Spleen (tissue), 7 donors: Measurements from ENCODE around the gene S100A4.

Experiments
- CTCF ChIP-seq, 11 experiments: fragments of 200-600 bp in 7 of 11; fragments of 450-650 bp in 4 of 11; sonication (generic) in 4 of 11; IDR thresholded peaks in 8 of 11; conservative IDR thresholded peaks in 3 of 11; 1 replicate in 7 of 11; 2 replicates in 4 of 11; pipeline versions ENCODE4 v1.4.0 to v1.8.0; 2016 to 2021; ENCODE audit warnings: antibody characterized with exemption in 11 of 11, inconsistent platforms in 4 of 11, mild to moderate bottlenecking in 1 of 11
- POLR2A ChIP-seq, 3 donors: fragments of 450-650 bp; IDR thresholded peaks; one replicate each; pipeline ENCODE4 v1.5.1; 2017; ENCODE audit warnings: antibody characterized with exemption in 3 of 3, mild to moderate bottlenecking in 1 of 3
- POLR2AphosphoS5 ChIP-seq, 3 donors: sonication (generic); formaldehyde crosslinking; IDR thresholded peaks; one replicate each; pipeline ENCODE4 v1.5.1; 2017; ENCODE audit warnings: antibody characterized with exemption in 3 of 3
- donor health status: DM: no; HTN: no; CAD: no; lungs with moderate emphysema.
- donor health status: DM: no; HTN: no; CAD: no.
- donor health status: DM: no; HTN: no; CAD: no.

GRCh38 chr1:153547560-153548551 lies 2.2 kb upstream of the S100A4 start:
- TF ChIP-seq CTCF (IDR thresholded peaks at IDR 0.05 in 8 of 11, conservative IDR thresholded peaks at IDR 0.05 in 3 of 11) (no peak), POLR2A (IDR thresholded peaks at IDR 0.05) (no peak), POLR2AphosphoS5 (IDR thresholded peaks at IDR 0.05) (no peak)
